Forelimb muscle (tissue), 1 donor: ENCODE measurements around the gene POLR2A. TPM values are rescaled to one million over a fixed set of nuclear protein-coding genes. Genes with fewer than 3 reads are reported as not detected.

ENCODE experiments used
- polyA plus RNA-seq: library from polyadenylated mRNA; unstranded; fragments of 120-200 nt; gene quantifications from one replicate; pipeline ENCODE4 v1.2.1, GENCODE V29; 2013; ENCODE audit not compliant: insufficient read length

Gene POLR2A
- polyA plus RNA-seq, 1 donor, result 53.3 TPM

Other genes with a start within 250 kb of the POLR2A start
- gene DVL2, start 249.8 kb upstream of the POLR2A start, polyA plus RNA-seq, result 36.2 TPM
- gene PHF23, start 244.9 kb upstream of the POLR2A start, polyA plus RNA-seq, result 35.7 TPM
- 246 TPM for gene GABARAP, start 241.9 kb upstream of the POLR2A start, polyA plus RNA-seq
- 187 TPM for gene CTDNEP1, start 232.6 kb upstream of the POLR2A start, polyA plus RNA-seq
- 48.5 TPM for gene ELP5, start 232.2 kb upstream of the POLR2A start, polyA plus RNA-seq
- gene CLDN7, start 221.9 kb upstream of the POLR2A start, polyA plus RNA-seq, result 0.99 TPM
- 39.2 TPM for gene SLC2A4, start 202.6 kb upstream of the POLR2A start, polyA plus RNA-seq
- gene YBX2, start 189.7 kb upstream of the POLR2A start, polyA plus RNA-seq, result 2.4 TPM
- 281 TPM for gene EIF5A, start 176.7 kb upstream of the POLR2A start, polyA plus RNA-seq
- gene GPS2, start 169.0 kb upstream of the POLR2A start, polyA plus RNA-seq, result 60.5 TPM
- gene NEURL4, start 155.0 kb upstream of the POLR2A start, polyA plus RNA-seq, result 18.7 TPM
- 11.3 TPM for gene ACAP1, start 147.8 kb upstream of the POLR2A start, polyA plus RNA-seq
- gene KCTD11, start 132.2 kb upstream of the POLR2A start, polyA plus RNA-seq, result 6.5 TPM
- gene TMEM95, start 129.2 kb upstream of the POLR2A start, polyA plus RNA-seq, result not detected
- gene TNK1, start 103.3 kb upstream of the POLR2A start, polyA plus RNA-seq, result 0.71 TPM
- 27.7 TPM for gene PLSCR3, start 89.8 kb upstream of the POLR2A start, polyA plus RNA-seq
- gene TMEM256, start 80.3 kb upstream of the POLR2A start, polyA plus RNA-seq, result 55.6 TPM
- 24.5 TPM for gene NLGN2, start 76.5 kb upstream of the POLR2A start, polyA plus RNA-seq
- gene SPEM1, start 64.0 kb upstream of the POLR2A start, polyA plus RNA-seq, result not detected
- not detected for gene SPEM2, start 58.8 kb upstream of the POLR2A start, polyA plus RNA-seq
- gene SPEM3, start 55.5 kb upstream of the POLR2A start, polyA plus RNA-seq, result not detected
- 0.87 TPM for gene TMEM102, start 48.9 kb upstream of the POLR2A start, polyA plus RNA-seq
- gene FGF11, start 44.9 kb upstream of the POLR2A start, polyA plus RNA-seq, result 1.4 TPM
- 89.3 TPM for gene CHRNB1, start 39.3 kb upstream of the POLR2A start, polyA plus RNA-seq
- 25.1 TPM for gene ZBTB4, start 4.7 kb upstream of the POLR2A start, polyA plus RNA-seq
- gene SLC35G6, start 2.9 kb upstream of the POLR2A start, polyA plus RNA-seq, result 0.15 TPM
- gene TNFSF12, start 64.7 kb downstream of the POLR2A start, polyA plus RNA-seq, result 25.8 TPM
- 2.6 TPM for gene TNFSF13, start 74.4 kb downstream of the POLR2A start, polyA plus RNA-seq
- gene SENP3, start 77.6 kb downstream of the POLR2A start, polyA plus RNA-seq, result 31.7 TPM
- gene CD68, start 95.3 kb downstream of the POLR2A start, polyA plus RNA-seq, result 25.6 TPM
- 43.1 TPM for gene MPDU1, start 99.5 kb downstream of the POLR2A start, polyA plus RNA-seq
- 1.7 TPM for gene SOX15, start 105.7 kb downstream of the POLR2A start, polyA plus RNA-seq
- gene FXR2, start 130.5 kb downstream of the POLR2A start, polyA plus RNA-seq, result 38.5 TPM
- gene SAT2, start 143.5 kb downstream of the POLR2A start, polyA plus RNA-seq, result 61.7 TPM
- 0.51 TPM for gene SHBG, start 145.8 kb downstream of the POLR2A start, polyA plus RNA-seq
- gene ATP1B2, start 166.6 kb downstream of the POLR2A start, polyA plus RNA-seq, result 33.9 TPM
- gene TP53, start 203.1 kb downstream of the POLR2A start, polyA plus RNA-seq, result 32.3 TPM
- gene WRAP53, start 204.1 kb downstream of the POLR2A start, polyA plus RNA-seq, result 6.6 TPM
- gene EFNB3, start 220.8 kb downstream of the POLR2A start, polyA plus RNA-seq, result 4.4 TPM
- 4.3 TPM for gene DNAH2, start 233.4 kb downstream of the POLR2A start, polyA plus RNA-seq